ENCODE data around the gene AQP12A.

GRCh38 chr2:240705204-240705791 lies 13.6 kb downstream of the AQP12A start:
- TF ChIP-seq EP300 (IDR thresholded peaks at IDR 0.05): no peak
- TF ChIP-seq POLR2A (IDR thresholded peaks at IDR 0.05): no peak

All from stomach (tissue), 4 donors.